Stromal cell of bone marrow (primary cell): Measurements from ENCODE around the gene FBXO40.
"Not testable (repeated sequence)": the region's sequence is repeated elsewhere in the genome, so short reads cannot be mapped to it uniquely, and the experiment has no call there.

Experiments used
- DNase-seq: peaks from one replicate; pipeline ENCODE4 v3.0.0-alpha.2; 2012; ENCODE audit warnings: low read depth

The FBXO40 gene

DNA sequence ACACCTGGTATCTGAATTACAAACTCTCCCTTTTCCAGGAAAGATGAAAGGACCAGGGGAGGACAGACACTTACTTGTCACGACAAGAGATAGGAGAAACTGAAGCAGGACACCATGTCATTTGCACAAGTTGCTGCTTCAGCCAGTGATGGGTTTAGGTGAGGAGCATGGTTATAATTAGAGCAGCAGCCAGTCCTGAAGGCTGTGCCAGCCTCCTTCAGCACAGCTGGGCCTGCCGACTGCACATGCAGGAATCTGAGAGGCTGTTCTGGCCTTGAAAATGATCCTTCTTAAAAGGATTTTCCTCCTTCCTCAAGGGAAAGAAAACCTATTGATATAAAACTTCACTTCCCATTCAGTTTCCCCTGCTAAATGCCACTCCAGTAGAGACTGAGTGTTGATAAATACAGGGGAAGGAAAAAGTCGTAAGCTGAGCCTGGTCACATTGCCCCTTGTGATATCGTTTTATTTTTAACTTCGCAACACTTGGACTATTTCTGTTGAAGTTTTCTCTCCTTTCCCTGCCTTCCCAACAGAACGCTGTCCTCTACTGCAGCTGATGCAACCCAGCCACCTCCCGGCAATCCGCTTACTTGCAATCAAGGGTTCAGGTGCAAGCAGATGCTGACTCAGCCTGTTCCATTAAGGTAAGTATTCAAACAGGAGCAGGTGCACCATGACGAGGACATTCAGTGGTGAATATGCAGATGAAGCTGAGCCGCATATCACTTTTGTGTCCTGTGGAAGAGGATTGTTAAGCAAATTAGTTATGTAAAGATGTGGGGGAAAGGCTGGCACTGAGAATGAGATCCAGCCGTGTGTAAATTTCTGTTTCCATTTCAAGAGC lies at the start of gene FBXO40:
TSS of gene FBXO40 (plus strand) at position 524 of the 847 bp plus-strand sequence. CDS start 27,197 bp downstream, outside the sequence.
- no peak for DNase-seq

DNA sequence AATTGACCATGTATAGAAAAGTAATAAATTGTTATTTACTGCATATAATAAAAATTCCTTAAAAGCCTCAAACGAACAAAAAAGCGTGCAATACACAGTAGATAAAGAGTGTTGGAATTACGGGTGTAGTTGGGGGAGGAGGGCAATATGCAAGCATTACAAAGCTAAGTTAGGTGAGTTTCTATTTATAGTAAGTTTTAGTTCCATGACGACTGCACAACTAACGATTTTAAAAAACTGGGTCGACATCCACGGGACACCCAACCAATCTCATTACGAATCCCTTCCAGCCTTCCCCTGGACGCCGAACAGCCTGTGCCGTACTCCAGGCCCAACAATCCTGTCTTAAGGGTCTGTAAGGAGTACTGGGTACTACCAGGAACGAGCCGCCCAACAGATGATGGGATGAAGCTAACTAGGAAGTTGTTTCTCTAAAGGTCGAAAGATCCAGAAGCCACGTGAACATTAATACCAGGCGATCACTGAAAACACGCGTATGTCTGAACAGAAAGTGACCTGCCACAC lies 48.1 kb upstream of the FBXO40 start:
- DNase-seq: no peak

GRCh38 chr3:121545574-121546455 lies 47.4 kb upstream of the FBXO40 start, which contains the start of gene POLQ:
TSS of gene POLQ (minus strand) at chr3:121545988. CDS start at chr3:121545877, 111 bp downstream.
- peak; percentile 94 for DNase-seq

GRCh38 chr3:121552379-121552778 lies 40.8 kb upstream of the FBXO40 start:
- DNase-seq: no peak

DNA sequence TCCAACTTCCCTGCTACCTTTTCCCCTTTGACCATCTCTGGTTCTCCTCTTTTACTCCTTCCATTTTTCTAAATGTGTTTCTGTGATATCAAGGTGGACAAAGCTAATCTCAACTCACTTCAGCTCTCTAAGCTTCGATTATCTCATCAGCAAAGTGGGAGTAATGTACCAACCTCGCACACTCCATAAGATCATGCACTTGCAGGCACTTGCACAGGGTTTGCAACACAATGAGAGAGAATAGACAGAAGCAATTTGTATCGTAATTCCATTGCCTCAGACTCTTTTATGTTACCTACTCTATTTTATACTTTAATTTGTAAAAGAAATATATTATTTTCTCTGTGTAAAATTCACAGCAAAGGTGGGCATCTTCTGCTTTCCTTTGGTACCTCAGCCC lies 40.4 kb upstream of the FBXO40 start:
- no peak for DNase-seq

GRCh38 chr3:121557426-121557934 lies 35.7 kb upstream of the FBXO40 start:
- no peak for DNase-seq

DNA sequence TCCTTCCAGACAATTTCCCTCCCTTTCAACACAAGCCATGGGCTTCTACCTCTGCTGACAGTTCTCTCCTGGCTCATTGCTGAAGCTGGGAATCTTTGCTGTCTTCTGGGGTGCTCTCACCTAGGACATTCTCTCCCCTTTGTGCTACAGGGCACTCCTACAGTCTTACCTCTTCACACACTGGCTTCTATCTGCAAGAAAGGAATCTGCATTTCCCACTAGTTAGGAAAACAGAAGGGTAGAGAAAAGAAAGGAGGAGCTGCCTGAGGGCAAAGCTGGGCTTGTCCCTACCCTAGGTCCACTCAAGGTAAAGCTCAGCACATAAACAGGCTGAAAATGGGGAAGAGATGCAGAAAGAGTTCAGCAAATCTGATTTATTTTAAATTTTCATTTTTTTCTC lies 31.0 kb upstream of the FBXO40 start:
- no peak for DNase-seq

DNA sequence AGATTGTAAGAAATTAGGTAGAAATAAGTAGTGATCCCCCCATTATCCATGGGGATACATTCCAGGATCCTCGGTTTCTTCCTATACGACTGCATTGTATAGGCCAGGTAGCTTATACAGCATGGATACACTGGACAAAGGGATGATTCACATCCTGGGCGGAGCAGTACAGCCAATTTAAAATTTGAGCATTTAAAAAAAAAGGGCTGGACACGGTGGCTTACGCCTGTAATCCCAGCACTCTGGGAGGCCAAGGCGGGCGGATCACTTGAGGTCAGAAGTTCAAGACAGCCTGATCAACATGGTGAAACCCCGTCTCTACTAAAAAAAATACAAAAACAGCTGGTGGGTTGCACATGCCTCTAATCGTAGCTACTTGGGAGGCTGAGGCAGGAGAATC lies 26.4 kb upstream of the FBXO40 start:
- no peak for DNase-seq

- no peak for DNase-seq
Observed at GRCh38 chr3:121567649-121568048, 25.5 kb upstream of the FBXO40 start, which contains the start of gene ARGFX. TSS of gene ARGFX (plus strand) at chr3:121567949. CDS start at chr3:121570714, 2,765 bp downstream.

DNA sequence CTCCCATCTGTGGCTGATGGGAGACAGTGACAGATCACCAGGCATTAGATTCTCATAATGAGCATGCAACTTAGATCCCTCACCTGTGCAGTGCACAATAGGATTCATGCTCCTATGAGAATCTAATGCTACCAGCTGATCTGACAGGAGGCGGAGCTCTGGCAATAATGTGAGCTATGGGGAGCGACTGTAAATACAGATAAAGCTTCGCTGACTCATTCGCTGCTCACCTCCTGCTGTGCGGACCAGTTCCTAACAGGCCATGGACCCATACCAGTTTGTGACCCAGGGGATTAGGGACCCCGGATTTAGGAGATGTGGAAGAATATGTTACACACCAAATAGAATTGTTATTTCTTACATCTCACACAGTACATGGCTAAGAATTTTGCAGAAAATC lies 18.7 kb upstream of the FBXO40 start:
- DNase-seq: no peak

DNA sequence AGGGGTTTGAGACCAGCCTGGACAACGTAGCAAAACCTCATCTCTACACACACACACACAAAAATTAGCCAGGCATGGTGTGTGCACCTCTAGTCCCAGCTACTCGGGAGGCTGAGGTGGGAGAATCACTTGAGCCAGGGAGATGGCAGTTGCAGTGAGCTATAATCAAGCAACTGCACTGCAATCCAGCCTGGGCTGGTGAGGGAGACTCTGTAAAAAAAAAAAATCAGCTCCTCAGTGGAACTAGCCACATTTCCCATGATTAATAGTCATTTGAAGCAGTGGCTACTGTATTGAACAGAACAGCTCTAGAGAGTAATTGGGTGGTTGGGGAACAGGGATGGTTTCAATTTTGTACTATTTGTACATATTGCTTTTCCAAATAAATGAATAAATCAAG lies 11.5 kb upstream of the FBXO40 start:
- DNase-seq: no peak

GRCh38 chr3:121584418-121584817 lies 8.8 kb upstream of the FBXO40 start:
- DNase-seq: no peak

DNA sequence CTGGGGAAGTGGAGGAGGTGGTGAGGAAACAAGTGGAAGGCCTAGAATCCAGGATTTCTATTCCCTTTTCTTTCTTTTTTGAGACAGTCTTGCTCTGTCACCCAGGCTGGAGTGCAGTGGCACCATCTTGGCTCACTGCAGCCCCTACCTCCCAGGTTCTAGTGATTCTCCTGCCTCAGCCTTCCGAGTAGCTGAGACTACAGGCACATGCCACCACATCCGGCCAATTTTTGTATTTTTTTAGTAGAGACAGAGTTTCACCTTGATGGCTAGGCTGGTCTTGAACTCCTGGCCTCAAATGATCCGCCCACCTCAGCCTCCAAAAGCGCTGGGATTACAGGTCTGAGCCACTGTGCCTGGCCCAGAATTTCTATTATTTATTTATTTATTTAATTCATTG lies 627 bp downstream of the FBXO40 start:
- not testable (repeated sequence) for DNase-seq

GRCh38 chr3:121594850-121595249 lies 1.7 kb downstream of the FBXO40 start:
- no peak for DNase-seq

- DNase-seq: no peak
Observed at GRCh38 chr3:121595765-121596406, 2.7 kb downstream of the FBXO40 start.

- DNase-seq: no peak
Observed at GRCh38 chr3:121598564-121598963, 5.4 kb downstream of the FBXO40 start.

GRCh38 chr3:121599900-121600299 lies 6.7 kb downstream of the FBXO40 start:
- DNase-seq: not testable (repeated sequence)

GRCh38 chr3:121601212-121601812 lies 8.1 kb downstream of the FBXO40 start:
- DNase-seq: no peak

DNA sequence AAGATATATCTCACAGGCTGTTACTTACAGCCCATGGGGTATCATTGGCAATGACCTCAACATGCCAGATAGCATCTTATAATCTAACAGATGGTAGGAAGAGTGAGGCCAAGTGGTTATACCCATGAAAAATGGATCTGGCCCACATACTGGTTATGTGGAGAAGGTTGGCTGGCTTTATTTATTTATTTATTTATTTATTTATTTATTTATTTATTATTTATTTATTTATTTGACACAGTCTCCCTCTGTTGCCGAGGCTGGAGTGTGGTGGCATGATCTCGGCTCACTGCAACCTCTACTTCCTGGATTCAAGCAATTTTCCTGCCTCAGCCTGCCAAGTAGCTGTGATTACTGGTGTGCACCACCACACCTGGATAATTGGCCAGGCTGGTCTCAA lies 11.6 kb downstream of the FBXO40 start:
- DNase-seq: no peak

DNA sequence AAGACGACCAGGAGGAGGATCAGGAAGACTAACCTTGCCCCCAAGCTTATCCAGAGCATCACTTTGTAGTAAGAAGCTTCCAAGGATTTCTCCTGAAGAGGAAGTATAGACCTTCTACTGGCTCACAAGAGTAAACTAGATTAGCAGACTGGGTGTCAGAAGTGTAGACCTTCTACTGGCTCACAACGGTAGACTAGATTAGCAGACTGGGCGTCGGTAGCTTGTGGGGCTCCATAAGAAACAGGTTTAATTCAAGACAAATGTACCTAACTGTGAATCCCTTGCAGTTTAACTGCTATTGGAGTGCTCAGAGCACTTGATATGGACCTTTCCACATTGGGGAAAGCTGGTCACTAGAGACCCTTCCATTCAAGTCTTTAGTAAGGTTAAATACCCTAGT lies 12.9 kb downstream of the FBXO40 start:
- no peak for DNase-seq

DNA sequence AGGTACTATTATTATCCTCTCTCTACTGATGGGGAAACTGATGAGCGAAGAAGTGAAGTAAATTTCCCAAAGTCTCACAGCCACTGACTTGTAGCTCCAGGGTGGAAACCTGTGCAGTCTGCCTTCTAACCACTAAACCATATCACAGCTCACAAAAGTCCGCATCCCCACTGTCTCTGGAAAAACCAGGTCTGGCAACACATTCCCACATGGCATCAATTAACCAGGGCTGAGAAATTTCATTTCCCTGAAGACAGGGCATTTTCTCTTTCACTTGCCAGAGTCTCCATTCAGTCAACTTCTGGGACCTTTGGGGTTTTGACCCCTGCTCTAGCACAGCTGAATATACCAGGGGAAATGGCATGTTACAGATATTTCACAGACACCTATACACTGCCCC lies 26.5 kb downstream of the FBXO40 start:
- no peak for DNase-seq
